Panc1 (cell line): ENCODE results near the gene RGS14.

Source experiments
- CTCF ChIP-seq: fragments of 450-650 bp; IDR thresholded peaks from 2 replicates; pipeline ENCODE4 v1.5.1; 2017; ENCODE audit warnings: mild to moderate bottlenecking
- POLR2AphosphoS5 ChIP-seq: IDR thresholded peaks from 2 replicates; pipeline ENCODE4 v1.6.1; 2012; ENCODE audit warnings: mild to moderate bottlenecking, low read depth, low read length, moderate library complexity
- REST ChIP-seq, 2 experiments: IDR thresholded peaks; 2 replicates each; pipeline ENCODE4 v1.6.1; 2011 to 2012; ENCODE audit warnings: low read depth in 2 of 2, control low read depth in 1 of 2, low read length in 1 of 2, mild to moderate bottlenecking in 1 of 2, moderate library complexity in 1 of 2; ENCODE audit not compliant: insufficient read depth in 1 of 2
- SIN3A ChIP-seq: IDR thresholded peaks from 2 replicates; pipeline ENCODE4 v1.6.1; 2012; ENCODE audit warnings: low read depth, mild to moderate bottlenecking, low read length, moderate library complexity, borderline replicate concordance; ENCODE audit not compliant: insufficient read depth

GRCh38 chr5:177377851-177378776, 20.4 kb downstream of the RGS14 start:
- no peak for TF ChIP-seq CTCF
- TF ChIP-seq REST (IDR thresholded peaks at IDR 0.05; ENCODE audit: insufficient read depth in 1 of 2, low read depth in 2 of 2, low read length in 1 of 2), result no peak
- TF ChIP-seq POLR2AphosphoS5, result no peak
- no peak for TF ChIP-seq SIN3A
